Stimulated activated effector memory CD8-positive, alpha-beta T cell treated with anti-CD3 and anti-CD28 coated beads, Interleukin-12 subunit alpha, Interleukin-12 subunit beta, amount 100 ng/mL, for 72 hours (primary cell): ENCODE measurements around the gene TTC28.

Experiments used
- ATAC-seq: fragments of 150-1000 bp; cut with Tn5 transposase; 2 replicates; pipeline ENCODE4 v1.10.0; 2021
- DNase-seq, 2 donors: peaks; one replicate each; pipeline ENCODE4 v3.0.0; 2021 to 2022; ENCODE audit warnings: low spot score in 2 of 2
- H3K27ac Mint-ChIP-seq: one replicate; pipeline ENCODE4 v1.8.0; 2022; ENCODE audit warnings: mild to moderate bottlenecking, mixed read lengths
- H3K36me3 Mint-ChIP-seq: one replicate; pipeline ENCODE4 v1.8.0; 2022; ENCODE audit warnings: mild to moderate bottlenecking, mixed read lengths
- H3K4me1 Mint-ChIP-seq: one replicate; pipeline ENCODE4 v1.8.0; 2022; ENCODE audit warnings: mixed read lengths
- H3K4me3 Mint-ChIP-seq: one replicate; pipeline ENCODE4 v1.8.0; 2022; ENCODE audit warnings: mild to moderate bottlenecking, mixed read lengths
- H3K9me3 Mint-ChIP-seq: one replicate; pipeline ENCODE4 v1.8.0; 2022; ENCODE audit warnings: mixed read lengths

The TTC28 gene

GRCh38 chr22:28297504-28297903 lies 382.1 kb downstream of the TTC28 start:
- Mint-ChIP-seq H3K4me1 (no peaks in the 10 kb centered on the region), H3K9me3 (no peaks in the 10 kb centered on the region), H3K4me3 (no peak overlapping the region), H3K36me3 (no peaks in the 10 kb centered on the region), H3K27ac (no peak overlapping the region)
- DNase-seq (no peak), ATAC-seq (no peak)

GRCh38 chr22:28296452-28296851 lies 383.2 kb downstream of the TTC28 start:
- ATAC-seq: no peak

GRCh38 chr22:28283068-28283654 lies 396.5 kb downstream of the TTC28 start:
- Mint-ChIP-seq H3K36me3 (no peaks in the 10 kb centered on the region), H3K27ac (no peak overlapping the region), H3K4me1 (no peaks in the 10 kb centered on the region), H3K9me3 (no peaks in the 10 kb centered on the region), H3K4me3 (no peak overlapping the region)
- ATAC-seq: no peak
- DNase-seq: no peak

More at GRCh38 chr22:28296452-28296851, 383.2 kb downstream of the TTC28 start:
- H3K4me3 Mint-ChIP-seq: no peak overlapping the region
- H3K27ac Mint-ChIP-seq: no peak overlapping the region
- H3K36me3 Mint-ChIP-seq: no peaks in the 10 kb centered on the region
- H3K9me3 Mint-ChIP-seq: no peaks in the 10 kb centered on the region
- H3K4me1 Mint-ChIP-seq: no peaks in the 10 kb centered on the region
- no peak for DNase-seq

- Mint-ChIP-seq H3K9me3 (no peaks in the 10 kb centered on the region), H3K27ac (no peak overlapping the region), H3K4me1 (no peaks in the 10 kb centered on the region), H3K4me3 (no peak overlapping the region), H3K36me3 (no peaks in the 10 kb centered on the region)
- DNase-seq (no peak), ATAC-seq (no peak)
These were observed 397.1 kb downstream of the TTC28 start for GRCh38 chr22:28282405-28283067.

GRCh38 chr22:28279888-28280287 lies 399.8 kb downstream of the TTC28 start:
- no peaks in the 10 kb centered on the region for H3K9me3 Mint-ChIP-seq

GRCh38 chr22:28269277-28269676 lies 410.4 kb downstream of the TTC28 start:
- Mint-ChIP-seq H3K36me3 (no peaks in the 10 kb centered on the region), H3K9me3 (no peaks in the 10 kb centered on the region), H3K4me1 (no peaks in the 10 kb centered on the region), H3K4me3 (no peak overlapping the region), H3K27ac (no peak overlapping the region)
- ATAC-seq (no peak), DNase-seq (no peak)

More at GRCh38 chr22:28279888-28280287, 399.8 kb downstream of the TTC28 start:
- H3K27ac Mint-ChIP-seq: no peak overlapping the region
- H3K4me1 Mint-ChIP-seq: no peaks in the 10 kb centered on the region
- DNase-seq: no peak
- no peak overlapping the region for H3K4me3 Mint-ChIP-seq
- no peaks in the 10 kb centered on the region for H3K36me3 Mint-ChIP-seq
- no peak for ATAC-seq

- no peak overlapping the region for H3K27ac Mint-ChIP-seq
These were observed 410.8 kb downstream of the TTC28 start for GRCh38 chr22:28268850-28269249.

GRCh38 chr22:28268171-28268570 lies 411.5 kb downstream of the TTC28 start:
- no peaks in the 10 kb centered on the region for H3K9me3 Mint-ChIP-seq
- no peaks in the 10 kb centered on the region for H3K36me3 Mint-ChIP-seq
- no peaks in the 10 kb centered on the region for H3K4me1 Mint-ChIP-seq
- no peak for DNase-seq
- no peak for ATAC-seq
- no peak overlapping the region for H3K27ac Mint-ChIP-seq
- no peak overlapping the region for H3K4me3 Mint-ChIP-seq

More at GRCh38 chr22:28268850-28269249, 410.8 kb downstream of the TTC28 start:
- Mint-ChIP-seq H3K4me3 (no peak overlapping the region), H3K4me1 (no peaks in the 10 kb centered on the region), H3K36me3 (no peaks in the 10 kb centered on the region), H3K9me3 (no peaks in the 10 kb centered on the region)
- no peak for DNase-seq
- ATAC-seq: no peak

- no peak overlapping the region for H3K4me3 Mint-ChIP-seq
- no peak overlapping the region for H3K27ac Mint-ChIP-seq
- no peaks in the 10 kb centered on the region for H3K9me3 Mint-ChIP-seq
- H3K36me3 Mint-ChIP-seq: no peaks in the 10 kb centered on the region
- ATAC-seq (no peak), DNase-seq (no peak)
- H3K4me1 Mint-ChIP-seq: no peaks in the 10 kb centered on the region
These were observed 419.0 kb downstream of the TTC28 start for GRCh38 chr22:28260619-28261018.

GRCh38 chr22:28259774-28260312 lies 419.8 kb downstream of the TTC28 start:
- H3K4me3 Mint-ChIP-seq: no peak overlapping the region
- no peak overlapping the region for H3K27ac Mint-ChIP-seq
- no peaks in the 10 kb centered on the region for H3K4me1 Mint-ChIP-seq
- no peaks in the 10 kb centered on the region for H3K36me3 Mint-ChIP-seq
- DNase-seq: no peak
- ATAC-seq: no peak
- no peaks in the 10 kb centered on the region for H3K9me3 Mint-ChIP-seq

GRCh38 chr22:28254396-28254795 lies 425.2 kb downstream of the TTC28 start:
- Mint-ChIP-seq H3K4me1 (no peaks in the 10 kb centered on the region), H3K9me3 (no peaks in the 10 kb centered on the region), H3K36me3 (no peaks in the 10 kb centered on the region), H3K4me3 (no peak overlapping the region), H3K27ac (no peak overlapping the region)
- no peak for ATAC-seq
- DNase-seq: no peak

GRCh38 chr22:28252539-28252938 lies 427.1 kb downstream of the TTC28 start:
- Mint-ChIP-seq H3K4me3 (no peak overlapping the region), H3K4me1 (no peaks in the 10 kb centered on the region), H3K9me3 (no peaks in the 10 kb centered on the region), H3K27ac (no peak overlapping the region), H3K36me3 (no peaks in the 10 kb centered on the region)
- DNase-seq: no peak
- no peak for ATAC-seq

GRCh38 chr22:28250036-28250695 lies 429.5 kb downstream of the TTC28 start:
- no peaks in the 10 kb centered on the region for H3K4me1 Mint-ChIP-seq
- ATAC-seq (no peak), DNase-seq (no peak)
- H3K9me3 Mint-ChIP-seq: no peaks in the 10 kb centered on the region
- H3K27ac Mint-ChIP-seq: no peak overlapping the region
- no peak overlapping the region for H3K4me3 Mint-ChIP-seq
- no peaks in the 10 kb centered on the region for H3K36me3 Mint-ChIP-seq

GRCh38 chr22:28249402-28249801 lies 430.2 kb downstream of the TTC28 start:
- no peaks in the 10 kb centered on the region for H3K4me1 Mint-ChIP-seq
- ATAC-seq: no peak
- no peaks in the 10 kb centered on the region for H3K9me3 Mint-ChIP-seq

GRCh38 chr22:28247667-28248363 lies 431.8 kb downstream of the TTC28 start:
- H3K36me3 Mint-ChIP-seq: no peaks in the 10 kb centered on the region
- H3K4me3 Mint-ChIP-seq: no peak overlapping the region
- no peak for ATAC-seq
- DNase-seq: no peak
- no peaks in the 10 kb centered on the region for H3K4me1 Mint-ChIP-seq
- H3K9me3 Mint-ChIP-seq: no peaks in the 10 kb centered on the region
- no peak overlapping the region for H3K27ac Mint-ChIP-seq

More at GRCh38 chr22:28249402-28249801, 430.2 kb downstream of the TTC28 start:
- no peak for DNase-seq
- Mint-ChIP-seq H3K4me3 (no peak overlapping the region), H3K27ac (no peak overlapping the region), H3K36me3 (no peaks in the 10 kb centered on the region)
